GM18951 (cell line): ENCODE results near the gene NACC2.

Experiments
- POLR2A ChIP-seq: IDR thresholded peaks from 4 replicates; pipeline ENCODE4 v1.6.1; 2011; ENCODE audit warnings: mild to moderate bottlenecking; ENCODE audit not compliant: insufficient read length, insufficient read depth; ENCODE audit errors: extremely low read depth
- in situ Hi-C: fragments of 300-500 bp; cut with MboI; formaldehyde crosslinking; loops from one replicate; pipeline ENCODE4 v1.12.0; 2022; ENCODE audit warnings: low sequenced_read_pairs, mixed read lengths, inconsistent platforms; ENCODE audit not compliant: unreplicated experiment

The NACC2 gene

DNA sequence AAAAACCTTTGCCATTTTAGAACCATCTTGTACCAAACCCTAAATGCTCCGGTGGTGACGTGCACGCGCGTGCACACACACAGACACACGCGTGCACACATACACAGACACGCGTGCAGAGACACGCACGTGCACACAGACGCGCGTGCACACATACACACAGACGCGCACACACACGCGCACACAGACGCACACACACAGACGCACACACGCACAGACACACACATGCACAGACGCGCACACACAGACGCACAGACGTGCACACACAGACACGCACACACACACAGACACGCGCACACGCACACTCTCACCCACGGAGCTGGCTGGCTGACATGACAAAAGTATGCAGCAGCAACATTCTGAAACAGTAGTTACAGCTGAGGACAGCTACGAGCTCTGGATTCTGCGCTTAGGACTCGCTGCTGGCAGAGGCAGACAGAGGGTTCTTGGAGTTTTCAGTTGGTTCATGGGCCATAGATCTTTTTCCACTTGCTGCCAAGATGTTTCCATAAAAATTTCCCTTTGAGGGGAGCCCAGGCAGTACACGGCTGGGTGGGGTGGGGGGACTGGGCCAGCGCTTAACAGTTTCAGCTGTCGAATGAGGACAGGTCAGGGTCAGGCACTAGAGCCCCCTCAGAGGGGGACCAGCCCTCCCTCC is 87.7 kb downstream of the NACC2 start:
- in situ Hi-C loops: no loop called here
- TF ChIP-seq POLR2A: no peak

- no peak for TF ChIP-seq POLR2A
- in situ Hi-C loops: no loop called here
These were observed 88.9 kb downstream of the NACC2 start for GRCh38 chr9:136006169-136006568.

GRCh38 chr9:136004712-136005111 is 90.4 kb downstream of the NACC2 start:
- in situ Hi-C loops: no loop called here
- no peak for TF ChIP-seq POLR2A

DNA sequence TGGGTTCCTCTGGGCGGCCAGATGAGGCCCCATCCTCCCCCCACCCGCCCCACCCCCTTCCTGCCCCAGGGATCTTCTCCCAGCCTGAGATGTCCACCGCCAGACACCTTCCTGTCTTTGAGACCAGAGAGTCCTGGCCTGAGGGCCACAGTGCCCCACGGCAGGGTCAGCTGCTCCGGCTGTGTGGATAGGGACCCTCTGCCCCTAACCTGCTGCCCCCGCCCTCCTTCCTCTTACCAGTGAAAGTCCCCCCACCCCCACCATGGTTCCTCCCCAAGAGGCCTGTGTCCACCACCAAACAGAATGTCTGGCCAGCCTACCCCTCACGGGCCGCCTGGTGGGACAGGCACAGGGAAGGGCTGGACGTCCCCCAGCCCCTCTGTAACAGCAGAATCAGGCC is 90.9 kb downstream of the NACC2 start:
- TF ChIP-seq POLR2A: no peak
- in situ Hi-C loops: no loop called here

DNA sequence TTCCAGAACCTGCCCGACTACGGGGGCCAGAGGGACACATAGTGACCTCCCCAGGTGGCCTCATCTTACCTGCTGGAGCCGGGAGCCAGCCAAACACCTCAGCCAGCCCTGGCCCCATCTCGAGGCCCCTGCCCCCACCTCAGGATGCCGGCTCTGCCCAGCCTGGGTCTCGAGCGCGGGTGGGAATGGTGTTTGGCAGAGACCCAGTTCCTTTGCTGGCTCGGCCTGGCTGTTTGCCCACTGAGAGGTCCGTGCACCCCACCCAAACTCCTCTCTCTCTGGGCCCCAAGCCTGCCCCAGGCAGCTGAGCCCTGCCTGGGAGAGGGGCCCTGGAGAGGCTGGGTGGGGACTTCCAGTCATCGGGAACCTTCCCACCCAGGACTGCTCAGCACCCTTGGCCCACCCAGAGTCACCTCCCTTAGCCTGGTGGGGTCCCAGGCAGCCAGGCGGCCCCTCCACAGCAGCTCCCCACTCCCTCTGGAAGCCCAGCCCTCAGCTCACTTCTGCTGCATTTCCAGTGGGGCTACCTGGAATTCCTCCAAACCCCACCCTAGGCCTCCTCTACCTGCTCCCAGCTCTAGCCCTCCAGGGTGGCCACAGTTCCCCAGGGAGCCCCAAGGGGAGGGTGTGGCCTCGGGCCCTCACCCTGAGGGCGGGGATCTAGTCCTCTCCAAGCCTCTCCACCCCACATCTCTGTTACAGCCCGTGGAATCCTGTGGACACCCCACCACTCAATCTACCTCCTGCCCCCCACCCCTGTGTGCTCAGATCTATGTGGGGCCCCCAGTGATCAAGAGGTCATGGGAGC is 91.5 kb downstream of the NACC2 start:
- TF ChIP-seq POLR2A: no peak
- in situ Hi-C loops: no loop called here

DNA sequence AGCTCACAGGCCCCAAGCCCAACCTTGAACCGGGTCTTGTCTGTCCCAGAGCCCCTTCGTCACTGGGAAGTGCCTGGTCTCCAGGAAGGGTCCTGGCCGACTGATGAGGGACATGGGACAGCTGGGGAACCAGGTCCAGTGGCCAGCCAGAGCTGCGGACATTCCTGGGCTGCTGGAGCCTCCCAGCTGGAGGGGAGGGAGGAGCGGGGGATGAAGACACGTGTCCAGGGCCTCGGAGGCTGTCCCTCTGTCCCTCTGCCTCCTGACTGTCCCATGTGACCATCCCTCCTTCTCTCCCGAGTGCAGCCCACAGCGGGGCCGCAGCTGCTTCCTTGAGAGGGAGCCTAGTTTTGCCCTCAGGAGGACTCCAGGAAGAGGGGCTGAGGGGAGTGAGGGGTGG is 92.2 kb downstream of the NACC2 start:
- in situ Hi-C loops: no loop called here
- TF ChIP-seq POLR2A: no peak

- no peak for TF ChIP-seq POLR2A
- in situ Hi-C loops: no loop called here
These were observed 92.9 kb downstream of the NACC2 start for GRCh38 chr9:136002215-136002614.

- TF ChIP-seq POLR2A: no peak
- in situ Hi-C loops: no loop called here
These were observed 93.9 kb downstream of the NACC2 start for GRCh38 chr9:136001231-136001630.

DNA sequence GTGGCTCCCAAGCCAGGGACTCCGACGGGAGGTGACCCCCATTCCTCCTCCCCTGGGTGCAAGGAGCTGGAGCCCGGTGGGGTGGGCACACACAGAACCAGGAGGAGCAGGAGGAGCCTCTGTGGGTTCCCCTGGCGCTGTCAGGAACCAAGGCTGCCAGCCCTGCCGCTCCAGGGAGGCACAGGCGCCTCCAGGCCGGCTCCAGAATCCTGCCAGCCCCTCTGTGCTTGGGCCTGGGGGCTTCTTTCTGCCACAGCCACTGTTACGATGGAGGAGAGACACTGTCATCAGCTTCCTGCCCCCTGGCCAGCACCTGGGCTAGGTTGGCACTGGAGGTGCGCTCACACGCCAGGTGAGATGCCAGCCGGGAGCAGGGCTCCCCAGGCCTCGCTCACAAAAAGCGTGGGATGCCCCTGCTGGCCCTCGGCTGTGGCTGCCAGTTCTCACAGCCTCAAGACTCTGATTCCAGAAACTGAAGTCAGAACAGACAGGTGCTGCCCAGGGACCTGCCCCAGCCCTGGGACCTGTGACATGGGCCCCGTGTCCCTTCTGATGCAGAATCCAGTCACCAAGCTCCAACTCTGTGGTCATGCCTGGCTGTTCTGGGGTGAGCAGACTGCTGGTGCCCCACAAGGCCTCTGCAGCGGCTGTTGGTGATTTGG is 96.5 kb downstream of the NACC2 start:
- in situ Hi-C loops: no loop called here
- TF ChIP-seq POLR2A: no peak

- in situ Hi-C loops: no loop called here
- no peak for TF ChIP-seq POLR2A
These were observed 97.1 kb downstream of the NACC2 start for GRCh38 chr9:135998016-135998380.

GRCh38 chr9:135997090-135998015 is 97.7 kb downstream of the NACC2 start:
- in situ Hi-C loops: no loop called here
- no peak for TF ChIP-seq POLR2A

DNA sequence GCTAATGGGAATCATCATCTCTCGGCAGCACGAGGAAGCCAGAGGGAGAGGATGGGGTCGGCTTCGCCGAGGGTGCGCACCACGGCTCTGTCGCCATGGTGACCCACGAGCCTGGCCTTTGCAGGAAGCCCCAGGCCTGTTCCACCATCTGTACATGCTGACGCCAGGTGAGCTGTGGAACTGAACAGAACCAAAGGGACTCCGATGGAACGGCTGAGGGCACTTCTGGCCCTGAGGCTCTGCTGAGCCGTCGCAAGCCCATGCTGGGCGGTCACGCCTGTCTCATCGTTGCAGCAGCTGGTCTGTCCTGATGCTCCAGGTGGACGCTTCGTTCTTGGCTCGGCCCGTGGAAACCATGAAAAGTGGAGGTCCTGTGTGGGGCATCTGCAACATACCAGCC is 99.3 kb downstream of the NACC2 start:
- no peak for TF ChIP-seq POLR2A
- in situ Hi-C loops: no loop called here

DNA sequence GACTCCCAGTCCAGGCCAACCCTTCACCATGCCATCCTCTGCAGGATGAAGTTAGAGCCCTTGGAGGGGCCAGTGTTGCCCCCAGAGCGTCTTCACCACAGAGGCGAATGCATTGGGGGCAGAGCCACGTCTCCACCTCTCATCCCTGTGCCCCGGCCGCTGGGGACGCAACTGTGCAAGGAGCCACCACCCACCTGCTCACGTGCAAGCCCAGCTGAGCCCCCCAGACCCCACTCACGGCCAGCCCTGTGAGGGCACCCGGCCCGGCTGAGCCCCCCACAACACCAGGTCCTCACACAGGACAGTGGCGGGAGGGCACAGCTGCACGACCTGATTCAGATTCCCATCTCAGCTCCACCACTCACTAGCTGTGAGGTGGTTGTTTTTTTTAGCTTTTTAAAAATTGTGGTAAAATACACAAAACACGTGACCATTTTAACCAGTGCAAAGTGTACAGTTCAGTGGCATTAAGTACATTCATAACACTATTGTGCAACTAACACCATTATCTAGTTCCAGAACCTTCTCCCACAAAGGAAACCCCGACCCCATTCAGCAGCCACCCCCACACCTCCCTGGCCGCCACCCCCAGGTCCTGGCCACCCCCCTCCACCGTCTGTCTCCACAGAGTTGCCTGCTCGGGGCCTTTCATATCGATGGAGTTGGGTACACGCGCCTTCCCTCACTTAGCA is 100.4 kb downstream of the NACC2 start:
- TF ChIP-seq POLR2A: no peak
- in situ Hi-C loops: no loop called here
